H1 (cell line): Measurements from ENCODE around the gene SSU72.

Source experiments
- CHD2 ChIP-seq: IDR thresholded peaks from 2 replicates; pipeline ENCODE4 v1.6.1; 2012; ENCODE audit warnings: low read length, improper control_type of control experiment
- CTBP2 ChIP-seq: IDR thresholded peaks from 2 replicates; pipeline ENCODE4 v1.7.0; 2011; ENCODE audit warnings: borderline replicate concordance, mild to moderate bottlenecking, moderate library complexity, mixed read lengths, low read length; ENCODE audit not compliant: insufficient read depth, insufficient read length
- CTCF ChIP-seq, 3 experiments: IDR thresholded peaks; 1 replicate in 2 of 3; 2 replicates in 1 of 3; pipeline versions ENCODE4 v1.5.1 to v1.6.1; 2011; ENCODE audit warnings: low read length in 3 of 3, mild to moderate bottlenecking in 3 of 3, inconsistent platforms in 2 of 3, low read depth in 1 of 3, moderate library complexity in 1 of 3; ENCODE audit not compliant: insufficient read depth in 1 of 3; ENCODE audit errors: control extremely low read depth in 1 of 3
- EZH2 ChIP-seq: fragments of 200-600 bp; sonication (generic); IDR thresholded peaks from 2 replicates; pipeline ENCODE4 v1.7.1; 2012; ENCODE audit warnings: low read depth, mild to moderate bottlenecking, moderate library complexity, low read length, inconsistent platforms; ENCODE audit not compliant: severe bottlenecking
- GABPA ChIP-seq: IDR thresholded peaks from 2 replicates; pipeline ENCODE4 v1.6.1; 2011; ENCODE audit warnings: mild to moderate bottlenecking, low read length, moderate library complexity, borderline replicate concordance; ENCODE audit not compliant: insufficient read depth
- MAX ChIP-seq: IDR thresholded peaks from 2 replicates; pipeline ENCODE4 v1.6.1; 2012; ENCODE audit warnings: inconsistent platforms
- RNF2 ChIP-seq: fragments of 200-900, 300-1000 bp; sonication (generic); IDR thresholded peaks from 2 replicates; pipeline ENCODE4 v1.7.1; 2016; ENCODE audit warnings: borderline replicate concordance, low read depth, mild to moderate bottlenecking, antibody characterized with exemption, low read length; ENCODE audit not compliant: poor library complexity, severe bottlenecking; ENCODE audit errors: missing control alignments
- SIN3A ChIP-seq, 2 experiments: IDR thresholded peaks in 1 of 2; conservative IDR thresholded peaks in 1 of 2; 2 replicates each; pipeline ENCODE4 v1.6.1; 2011 to 2012; ENCODE audit warnings: low read length in 2 of 2, improper control_type of control experiment in 1 of 2, low read depth in 1 of 2, mild to moderate bottlenecking in 1 of 2
- SP1 ChIP-seq: IDR thresholded peaks from 2 replicates; pipeline ENCODE4 v1.6.1; 2011; ENCODE audit warnings: low read depth, low read length
- SP2 ChIP-seq: IDR thresholded peaks from 2 replicates; pipeline ENCODE4 v1.6.1; 2012; ENCODE audit warnings: mild to moderate bottlenecking, low read length, inconsistent platforms
- SRF ChIP-seq: IDR thresholded peaks from 2 replicates; pipeline ENCODE4 v1.6.1; 2011; ENCODE audit warnings: mild to moderate bottlenecking, low read depth, low read length, moderate library complexity
- TAF1 ChIP-seq: IDR thresholded peaks from 2 replicates; pipeline ENCODE4 v1.6.1; 2011; ENCODE audit warnings: mild to moderate bottlenecking, low read depth, low read length

- TF ChIP-seq SIN3A (conservative IDR thresholded peaks at IDR 0.05 in 1 of 2, IDR thresholded peaks at IDR 0.05 in 1 of 2; ENCODE audit: low read depth in 1 of 2, low read length in 2 of 2) (no peak), CHD2 (no peak), SRF (no peak), CTCF (IDR thresholded peaks at IDR 0.05; ENCODE audit: control extremely low read depth in 1 of 3, insufficient read depth in 1 of 3, low read depth in 1 of 3, low read length in 3 of 3) (no peak), RNF2 (no peak), MAX (no peak), CTBP2 (no peak), SP1 (no peak), GABPA (no peak), TAF1 (no peak), SP2 (no peak), EZH2 (no peak)
Observed at GRCh38 chr1:1538334-1538733, 36.3 kb downstream of the SSU72 start.
